SK-N-SH treated with all-trans-retinoic acid at 6 μM for 48 hours (cell line): ENCODE data around the gene CFAP58.

Experiments used
- ATAC-seq: fragments of 200-7000 bp; cut with Tn5 transposase; 3 replicates; pipeline ENCODE4 v1.9.1; 2020; ENCODE audit warnings: mild to moderate bottlenecking, moderate library complexity
- CREB5 ChIP-seq: fragments of 250-450 bp; sonication (Bioruptor Pico); IDR thresholded peaks from 2 replicates; pipeline ENCODE4 v1.5.1; 2020; ENCODE audit warnings: low read depth, mild to moderate bottlenecking, moderate library complexity
- CSDC2 ChIP-seq: fragments of 250-450 bp; sonication (Bioruptor Pico); IDR thresholded peaks from 2 replicates; pipeline ENCODE4 v1.5.0; 2020; ENCODE audit warnings: mild to moderate bottlenecking, moderate library complexity
- CSRNP3 ChIP-seq: fragments of 250-450 bp; sonication (Bioruptor Pico); IDR thresholded peaks from 2 replicates; pipeline ENCODE4 v1.5.1; 2021; ENCODE audit warnings: mild to moderate bottlenecking, moderate library complexity
- ESRRG ChIP-seq: fragments of 250-450 bp; sonication (Bioruptor Pico); IDR thresholded peaks from 2 replicates; pipeline ENCODE4 v1.6.1; 2021; ENCODE audit warnings: mild to moderate bottlenecking
- GLIS3 ChIP-seq: fragments of 250-450 bp; sonication (Bioruptor Pico); IDR thresholded peaks from 2 replicates; pipeline ENCODE4 v1.5.0; 2020; ENCODE audit warnings: mild to moderate bottlenecking, moderate library complexity
- ISL1 ChIP-seq: fragments of 250-450 bp; sonication (Bioruptor Pico); IDR thresholded peaks from 2 replicates; pipeline ENCODE4 v2.1.2; 2022; ENCODE audit warnings: mild to moderate bottlenecking, moderate library complexity
- OSR1 ChIP-seq: fragments of 250-450 bp; sonication (Bioruptor Pico); IDR thresholded peaks from 2 replicates; pipeline ENCODE4 v1.8.0; 2022; ENCODE audit warnings: moderate library complexity, mild to moderate bottlenecking, inconsistent platforms
- POU6F1 ChIP-seq: fragments of 250-450 bp; sonication (Bioruptor Pico); IDR thresholded peaks from 2 replicates; pipeline ENCODE4 v1.8.0; 2021; ENCODE audit warnings: low read depth, mild to moderate bottlenecking, moderate library complexity, borderline replicate concordance
- PPARA ChIP-seq: fragments of 250-450 bp; sonication (Bioruptor Pico); IDR thresholded peaks from 2 replicates; pipeline ENCODE4 v1.5.0; 2020; ENCODE audit warnings: mild to moderate bottlenecking, borderline replicate concordance
- RARB ChIP-seq: fragments of 250-450 bp; sonication (Bioruptor Pico); IDR thresholded peaks from 2 replicates; pipeline ENCODE4 v1.8.0; 2021; ENCODE audit warnings: mild to moderate bottlenecking, moderate library complexity
- SNAI2 ChIP-seq: fragments of 250-450 bp; sonication (Bioruptor Pico); IDR thresholded peaks from 2 replicates; pipeline ENCODE4 v1.5.0; 2020; ENCODE audit warnings: mild to moderate bottlenecking, moderate library complexity
- TCF4 ChIP-seq: fragments of 250-450 bp; sonication (Bioruptor Pico); IDR thresholded peaks from 2 replicates; pipeline ENCODE4 v1.8.0; 2021; ENCODE audit warnings: mild to moderate bottlenecking, moderate library complexity, borderline replicate concordance
- TSHZ2 ChIP-seq: fragments of 250-450 bp; sonication (Bioruptor Pico); IDR thresholded peaks from 2 replicates; pipeline ENCODE4 v1.5.0; 2020; ENCODE audit warnings: mild to moderate bottlenecking, moderate library complexity
- ZC3H10 ChIP-seq: fragments of 250-450 bp; sonication (Bioruptor Pico); IDR thresholded peaks from 2 replicates; pipeline ENCODE4 v1.5.1; 2021; ENCODE audit warnings: mild to moderate bottlenecking, moderate library complexity
- ZFP3 ChIP-seq: fragments of 250-450 bp; sonication (Bioruptor Pico); IDR thresholded peaks from 2 replicates; pipeline ENCODE4 v1.5.0; 2020; ENCODE audit warnings: mild to moderate bottlenecking, moderate library complexity
- ZNF565 ChIP-seq: fragments of 450-650 bp; formaldehyde crosslinking; conservative IDR thresholded peaks from 2 replicates; pipeline ENCODE4 v1.5.0; 2020; ENCODE audit warnings: low read depth, mild to moderate bottlenecking, moderate library complexity
- ZNF70 ChIP-seq: fragments of 450-650 bp; formaldehyde crosslinking; IDR thresholded peaks from 2 replicates; pipeline ENCODE4 v1.5.0; 2020; ENCODE audit warnings: mild to moderate bottlenecking, moderate library complexity

Gene CFAP58

GRCh38 chr10:104321725-104322415, 31.8 kb upstream of the CFAP58 start:
- no peak for TF ChIP-seq ZNF70 (CRISPR knock-in tag)
- no peak for TF ChIP-seq ZFP3 (CRISPR knock-in tag)
- no peak for TF ChIP-seq OSR1
- no peak for ATAC-seq

- no peak for ATAC-seq
- TF ChIP-seq ESRRG: no peak
- TF ChIP-seq ZFP3 (CRISPR knock-in tag): no peak
- no peak for TF ChIP-seq ZNF70 (CRISPR knock-in tag)
- no peak for TF ChIP-seq GLIS3
- no peak for TF ChIP-seq PPARA
- no peak for TF ChIP-seq OSR1
- TF ChIP-seq ISL1: no peak
- TF ChIP-seq POU6F1 (CRISPR knock-in tag): no peak
- TF ChIP-seq CSDC2 (CRISPR knock-in tag): no peak
- no peak for TF ChIP-seq CREB5 (CRISPR knock-in tag)
- TF ChIP-seq SNAI2: no peak
- TF ChIP-seq TSHZ2 (CRISPR knock-in tag): no peak
- no peak for TF ChIP-seq RARB
- no peak for TF ChIP-seq ZC3H10 (CRISPR knock-in tag)
- no peak for TF ChIP-seq CSRNP3 (CRISPR knock-in tag)
- TF ChIP-seq, all 23 proteins: peak for 0
These were observed 31.2 kb upstream of the CFAP58 start for GRCh38 chr10:104322416-104322782.

GRCh38 chr10:104323085-104323484, 30.5 kb upstream of the CFAP58 start:
- TF ChIP-seq ESRRG: no peak
- TF ChIP-seq ZNF565 (CRISPR knock-in tag): no peak
- TF ChIP-seq CSRNP3 (CRISPR knock-in tag): no peak
- TF ChIP-seq TCF4 (CRISPR knock-in tag): no peak
- TF ChIP-seq ISL1: no peak
- no peak for TF ChIP-seq TSHZ2 (CRISPR knock-in tag)
- no peak for TF ChIP-seq RARB
- TF ChIP-seq PPARA: no peak
- no peak for ATAC-seq
